ENCODE data around the gene SNCAIP.
"Not testable (repeated sequence)": the region's sequence is repeated elsewhere in the genome, so short reads cannot be mapped to it uniquely, and the experiment has no call there.

SNCAIP gene

GRCh38 chr5:122358372-122358979 lies 46.4 kb downstream of the SNCAIP start:
- no peak for DNase-seq (ENCODE audit: low read depth)

GRCh38 chr5:122362361-122362760 lies 50.3 kb downstream of the SNCAIP start:
- no peak for DNase-seq (ENCODE audit: low read depth)

- no peak for DNase-seq (ENCODE audit: low read depth)
Measured at GRCh38 chr5:122363623-122364022, 51.6 kb downstream of the SNCAIP start.

- no peak for DNase-seq (ENCODE audit: low read depth)
Measured at GRCh38 chr5:122366501-122366900, 54.5 kb downstream of the SNCAIP start.

GRCh38 chr5:122367456-122367855 lies 55.4 kb downstream of the SNCAIP start:
- no peak for DNase-seq (ENCODE audit: low read depth)

- no peak for DNase-seq (ENCODE audit: low read depth)
Measured at GRCh38 chr5:122368510-122369251, 56.6 kb downstream of the SNCAIP start.

- DNase-seq (ENCODE audit: low read depth): no peak
Measured at GRCh38 chr5:122369253-122369815, 57.3 kb downstream of the SNCAIP start.

- no peak for DNase-seq (ENCODE audit: low read depth)
Measured at GRCh38 chr5:122371511-122372151, 59.6 kb downstream of the SNCAIP start.

- no peak for DNase-seq (ENCODE audit: low read depth)
Measured at GRCh38 chr5:122374110-122374509, 62.1 kb downstream of the SNCAIP start.

- DNase-seq (ENCODE audit: low read depth): no peak
Measured at GRCh38 chr5:122375801-122376200, 63.8 kb downstream of the SNCAIP start.

- DNase-seq (ENCODE audit: low read depth): no peak
Measured at GRCh38 chr5:122376250-122376649, 64.2 kb downstream of the SNCAIP start.

GRCh38 chr5:122377026-122377425 lies 65.0 kb downstream of the SNCAIP start:
- DNase-seq (ENCODE audit: low read depth): no peak

GRCh38 chr5:122382938-122383337 lies 70.9 kb downstream of the SNCAIP start:
- not testable (repeated sequence) for DNase-seq (ENCODE audit: low read depth)

GRCh38 chr5:122384739-122385235 lies 72.8 kb downstream of the SNCAIP start:
- DNase-seq (ENCODE audit: low read depth): no peak

GRCh38 chr5:122385286-122385685 lies 73.2 kb downstream of the SNCAIP start:
- no peak for DNase-seq (ENCODE audit: low read depth)

GRCh38 chr5:122385808-122386207 lies 73.8 kb downstream of the SNCAIP start:
- no peak for DNase-seq (ENCODE audit: low read depth)

GRCh38 chr5:122390154-122390553 lies 78.1 kb downstream of the SNCAIP start:
- no peak for DNase-seq (ENCODE audit: low read depth)

- DNase-seq (ENCODE audit: low read depth): no peak
Measured at GRCh38 chr5:122390694-122391093, 78.7 kb downstream of the SNCAIP start.

GRCh38 chr5:122391621-122392020 lies 79.6 kb downstream of the SNCAIP start:
- DNase-seq (ENCODE audit: low read depth): no peak

GRCh38 chr5:122392224-122392623 lies 80.2 kb downstream of the SNCAIP start:
- DNase-seq (ENCODE audit: low read depth): no peak

GRCh38 chr5:122392824-122393223 lies 80.8 kb downstream of the SNCAIP start:
- DNase-seq (ENCODE audit: low read depth): no peak

GRCh38 chr5:122394284-122394930 lies 82.4 kb downstream of the SNCAIP start:
- DNase-seq (ENCODE audit: low read depth): no peak

Measured in activated T-cell treated with anti-CD3 and anti-CD28 coated beads for 24 hours (primary cell).